MCF 10A (cell line): ENCODE measurements around the gene DCAF10. TPM values are rescaled to one million over a fixed set of nuclear protein-coding genes. Genes with fewer than 3 reads are reported as not detected.
A peak's percentile ranks its signal among the peaks of the same experiment; 100 is the strongest.

Experiments
- BruUV-seq: library from RNA; stranded (reverse); fragments of 400-500 nt; replicated peaks from 2 replicates; lab custom pipeline; 2021; lab: Mats Ljungman, UMichigan
- CTCF ChIA-PET: fragments of 300-600 bp; sonication (Branson Sonifier 250); formaldehyde crosslinking; extraction: SDS; loops from one replicate; lab custom pipeline; 2021; ENCODE audit warnings: antibody characterized with exemption, inconsistent platforms; lab: Yijun Ruan, JAX
- POLR2A ChIA-PET: fragments of 300-600, 350-650 bp; sonication (Branson Sonifier 250); formaldehyde crosslinking; extraction: SDS; loops from one replicate; lab custom pipeline; 2020; ENCODE audit warnings: antibody characterized with exemption, inconsistent platforms; lab: Yijun Ruan, JAX
- DNase-seq: peaks from one replicate; pipeline ENCODE4 v3.0.0-alpha.2; 2018; ENCODE audit not compliant: unreplicated experiment
- H3K27ac Mint-ChIP-seq: one replicate; pipeline ENCODE4 v1.8.0; 2022; ENCODE audit warnings: mild to moderate bottlenecking, low read depth, mixed read lengths; ENCODE audit not compliant: unreplicated experiment
- H3K27me3 Mint-ChIP-seq: one replicate; pipeline ENCODE4 v1.8.0; 2022; ENCODE audit warnings: mixed read lengths; ENCODE audit not compliant: insufficient read depth, unreplicated experiment
- H3K36me3 Mint-ChIP-seq: one replicate; pipeline ENCODE4 v1.8.0; 2022; ENCODE audit warnings: mild to moderate bottlenecking, moderate library complexity, mixed read lengths; ENCODE audit not compliant: insufficient read depth, unreplicated experiment
- H3K4me1 Mint-ChIP-seq: one replicate; pipeline ENCODE4 v1.8.0; 2022; ENCODE audit warnings: mixed read lengths; ENCODE audit not compliant: insufficient read depth, unreplicated experiment
- H3K4me3 Mint-ChIP-seq: one replicate; pipeline ENCODE4 v1.8.0; 2022; ENCODE audit warnings: mild to moderate bottlenecking, moderate library complexity, mixed read lengths; ENCODE audit not compliant: unreplicated experiment
- H3K9me3 Mint-ChIP-seq: one replicate; pipeline ENCODE4 v1.8.0; 2022; ENCODE audit warnings: mixed read lengths; ENCODE audit not compliant: unreplicated experiment
- intact Hi-C: fragments of 100-400 bp; cut with micrococcal nuclease; formaldehyde crosslinking; loops from 2 replicates; pipeline ENCODE4 v1.14.1; 2022
- total RNA-seq: library from RNA; stranded (reverse); gene quantifications from 2 replicates; pipeline ENCODE4 v1.2.3, GENCODE V29; 2022
- TF ChIP-seq, protein P1 (sequence below): fragments of 200-600 bp; IDR thresholded peaks from one replicate; pipeline ENCODE4 v1.8.0; 2022; ENCODE audit warnings: antibody characterized with exemption, mild to moderate bottlenecking; ENCODE audit not compliant: unreplicated experiment

Gene DCAF10
- total RNA-seq, 1 experiment from 2014 or later: 49.4 TPM

DNA sequence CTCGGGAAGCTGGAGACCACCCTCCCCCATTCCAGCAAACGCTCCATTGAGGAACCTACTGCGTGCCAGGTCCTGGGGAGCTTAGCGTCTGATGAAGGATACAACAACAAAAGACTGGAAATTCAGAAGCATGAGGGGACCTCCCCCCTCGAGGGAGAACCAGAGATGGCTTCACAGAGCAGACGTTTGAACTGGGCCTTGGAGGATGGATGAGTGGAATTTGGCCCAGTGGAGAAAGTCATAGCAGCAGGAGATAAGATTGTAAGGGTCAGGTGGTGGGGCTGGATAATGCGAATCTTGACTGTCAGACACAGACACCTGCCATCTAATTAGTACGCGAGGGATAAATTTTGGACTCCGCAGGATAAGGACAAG is 104.5 kb downstream of the DCAF10 start:
- Mint-ChIP-seq H3K4me3 (no peak overlapping the region), H3K36me3 (peaks cover 14% of the 10 kb centered on the region), H3K27me3 (no peaks in the 10 kb centered on the region), H3K4me1 (peaks cover 34% of the 10 kb centered on the region), H3K9me3 (no peaks in the 10 kb centered on the region), H3K27ac (peak overlapping the region; percentile 95)
- no peak for DNase-seq
- ChIA-PET CTCF (interaction anchor here (0.7 to 1.6 kb wide), 9 partner anchors 9 to 465 kb away, joined by 3 to 10 read pairs (median 3); no protein-coding TSS in a partner anchor), POLR2A (interaction anchor here (0.9 to 1.1 kb wide), 2 partner anchors 12 to 23 kb away, joined by 3 read pairs; no protein-coding TSS in a partner anchor)
- BruUV-seq: no TSS peak
- intact Hi-C loops: loop anchor here (2.0 to 10.0 kb wide), 2 partner anchors 420 to 458 kb away; partner anchors contain the start of gene POLR1E
- TF ChIP-seq, protein P1, sequence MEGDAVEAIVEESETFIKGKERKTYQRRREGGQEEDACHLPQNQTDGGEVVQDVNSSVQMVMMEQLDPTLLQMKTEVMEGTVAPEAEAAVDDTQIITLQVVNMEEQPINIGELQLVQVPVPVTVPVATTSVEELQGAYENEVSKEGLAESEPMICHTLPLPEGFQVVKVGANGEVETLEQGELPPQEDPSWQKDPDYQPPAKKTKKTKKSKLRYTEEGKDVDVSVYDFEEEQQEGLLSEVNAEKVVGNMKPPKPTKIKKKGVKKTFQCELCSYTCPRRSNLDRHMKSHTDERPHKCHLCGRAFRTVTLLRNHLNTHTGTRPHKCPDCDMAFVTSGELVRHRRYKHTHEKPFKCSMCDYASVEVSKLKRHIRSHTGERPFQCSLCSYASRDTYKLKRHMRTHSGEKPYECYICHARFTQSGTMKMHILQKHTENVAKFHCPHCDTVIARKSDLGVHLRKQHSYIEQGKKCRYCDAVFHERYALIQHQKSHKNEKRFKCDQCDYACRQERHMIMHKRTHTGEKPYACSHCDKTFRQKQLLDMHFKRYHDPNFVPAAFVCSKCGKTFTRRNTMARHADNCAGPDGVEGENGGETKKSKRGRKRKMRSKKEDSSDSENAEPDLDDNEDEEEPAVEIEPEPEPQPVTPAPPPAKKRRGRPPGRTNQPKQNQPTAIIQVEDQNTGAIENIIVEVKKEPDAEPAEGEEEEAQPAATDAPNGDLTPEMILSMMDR: no peak

DNA sequence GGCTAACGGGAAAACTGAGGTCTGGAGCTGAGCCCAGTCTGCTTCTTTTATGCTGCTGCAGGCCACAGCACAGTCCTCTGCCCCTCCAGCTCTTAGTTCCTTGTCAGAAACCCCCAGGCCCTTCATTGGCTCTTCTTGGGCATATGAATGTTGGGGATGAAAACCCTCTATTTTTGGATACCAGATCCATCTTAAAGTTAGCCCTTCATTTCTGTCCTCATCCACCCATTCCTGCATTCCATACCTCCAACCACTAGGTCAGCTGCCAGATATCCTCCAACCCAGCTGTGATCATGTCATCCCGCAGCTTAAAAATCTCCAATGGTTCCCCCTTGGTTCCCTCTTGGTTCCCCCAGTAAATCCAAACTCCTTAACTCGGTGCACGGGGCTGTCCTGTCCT is 105.2 kb downstream of the DCAF10 start:
- BruUV-seq: no TSS peak
- intact Hi-C loops: loop anchor here (2.0 to 10.0 kb wide), 2 partner anchors 421 to 457 kb away; partner anchors contain the start of gene POLR1E
- no peaks in the 10 kb centered on the region for H3K9me3 Mint-ChIP-seq
- peaks cover 34% of the 10 kb centered on the region for H3K4me1 Mint-ChIP-seq
- TF ChIP-seq, protein P1: no peak
- ChIA-PET CTCF (interaction anchor here (0.8 to 1.6 kb wide), 4 partner anchors 182 to 484 kb away, joined by 3 to 7 read pairs (median 5); no protein-coding TSS in a partner anchor), POLR2A (interaction anchor here (0.5 to 1.1 kb wide), 2 partner anchors 121 to 142 kb away, joined by 3 read pairs; partner anchors contain the start of gene EXOSC3)
- H3K36me3 Mint-ChIP-seq: peaks cover 8% of the 10 kb centered on the region
- no peak for DNase-seq
- no peaks in the 10 kb centered on the region for H3K27me3 Mint-ChIP-seq
- H3K27ac Mint-ChIP-seq: no peak overlapping the region
- H3K4me3 Mint-ChIP-seq: peak overlapping the region; percentile 36

DNA sequence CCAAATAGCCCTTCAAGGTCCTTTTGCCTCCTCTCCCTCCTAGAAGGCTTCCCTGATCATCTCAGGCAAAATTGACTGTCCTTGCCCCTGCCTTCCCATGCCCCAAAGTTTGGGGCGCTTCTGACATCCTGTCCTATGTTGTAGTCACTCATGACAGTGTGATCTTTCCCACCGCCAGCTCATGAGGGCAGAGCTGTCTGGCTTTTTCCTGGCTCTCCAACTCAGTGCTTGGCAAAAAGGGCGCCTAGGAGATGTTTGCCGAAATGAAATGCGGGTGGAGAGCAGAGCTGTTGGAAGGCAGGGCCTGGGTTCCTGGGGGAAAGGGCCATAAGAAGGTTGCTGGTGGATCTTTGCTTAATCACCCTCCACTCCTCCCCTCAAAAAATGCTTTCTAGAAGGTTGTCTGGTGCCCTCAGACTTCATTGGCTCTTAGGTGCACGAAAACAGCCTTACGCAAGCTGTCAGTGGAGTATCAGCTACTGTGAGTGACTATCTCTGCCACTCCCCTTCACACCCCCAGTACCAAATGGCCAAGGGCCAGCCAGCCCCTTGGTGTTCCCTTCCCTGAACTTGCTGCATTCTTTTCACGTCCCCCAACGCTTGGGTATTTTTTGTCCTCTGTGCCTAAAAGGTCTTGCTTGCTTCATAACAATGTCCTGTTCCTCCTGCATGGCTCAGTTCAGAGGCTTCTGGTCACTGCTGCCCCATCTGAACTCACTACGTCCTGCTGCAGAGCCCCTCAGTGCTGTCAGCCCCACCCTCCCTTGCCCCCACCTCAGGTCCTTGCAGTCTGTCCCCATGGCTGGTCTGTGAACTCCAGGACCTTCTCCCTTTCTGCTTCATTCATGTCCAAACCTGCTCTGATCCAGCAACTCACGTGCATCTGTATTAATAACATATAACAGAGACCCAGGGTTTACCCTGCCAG is 106.0 kb downstream of the DCAF10 start:
- H3K9me3 Mint-ChIP-seq: no peaks in the 10 kb centered on the region
- H3K27me3 Mint-ChIP-seq: no peaks in the 10 kb centered on the region
- H3K4me3 Mint-ChIP-seq: peak overlapping the region; percentile 36
- peaks cover 5% of the 10 kb centered on the region for H3K36me3 Mint-ChIP-seq
- BruUV-seq: no TSS peak
- POLR2A ChIA-PET: interaction anchor here (0.5 to 1.1 kb wide), 2 partner anchors 122 to 141 kb away, joined by 3 read pairs; partner anchors contain the start of gene EXOSC3
- CTCF ChIA-PET: interaction anchor here (0.5 to 1.1 kb wide), 3 partner anchors 142 to 739 kb away, joined by 3 to 4 read pairs (median 3); no protein-coding TSS in a partner anchor
- TF ChIP-seq, protein P1: no peak
- no peak overlapping the region for H3K27ac Mint-ChIP-seq
- intact Hi-C loops: loop anchor here (10.0 kb wide), 1 partner anchor 422 kb away; the partner anchor contains the start of gene POLR1E
- DNase-seq: no peak
- peaks cover 34% of the 10 kb centered on the region for H3K4me1 Mint-ChIP-seq

DNA sequence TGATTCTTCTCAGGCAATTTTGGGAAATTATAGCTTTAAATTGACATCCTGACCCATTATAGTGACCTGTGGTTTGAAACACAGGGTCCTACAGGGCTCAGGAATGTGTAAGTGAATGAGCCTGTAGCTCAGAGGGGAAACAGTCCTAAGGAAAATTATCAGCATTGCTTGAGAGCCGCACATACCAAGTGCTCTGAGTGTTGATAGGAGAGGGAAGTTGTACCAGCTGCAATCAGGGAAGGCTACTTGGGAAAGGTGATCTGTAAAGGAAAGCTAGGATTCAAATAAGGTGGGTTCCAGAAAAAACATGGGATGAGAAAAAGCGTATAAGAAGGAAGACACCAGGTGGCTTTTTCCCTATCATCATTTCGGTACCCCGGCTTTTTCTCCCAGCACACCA is 107.7 kb downstream of the DCAF10 start:
- H3K9me3 Mint-ChIP-seq: no peaks in the 10 kb centered on the region
- peaks cover 29% of the 10 kb centered on the region for H3K4me1 Mint-ChIP-seq
- BruUV-seq: no TSS peak
- no peaks in the 10 kb centered on the region for H3K27me3 Mint-ChIP-seq
- H3K27ac Mint-ChIP-seq: peak overlapping the region; percentile 51
- DNase-seq: no peak
- H3K36me3 Mint-ChIP-seq: peaks cover 5% of the 10 kb centered on the region
- ChIA-PET CTCF (interaction anchor here (0.6 to 1.8 kb wide), 14 partner anchors 10 to 1718 kb away, joined by 3 to 14 read pairs (median 3); no protein-coding TSS in a partner anchor), POLR2A (interaction anchor here (0.6 to 1.7 kb wide), 9 partner anchors 51 to 681 kb away, joined by 3 to 6 read pairs (median 3); partner anchors contain the start of genes DCAF10, EXOSC3 and SHB)
- intact Hi-C loops: loop anchor here (10.0 kb wide), 1 partner anchor 423 kb away; the partner anchor contains the start of gene POLR1E
- no peak overlapping the region for H3K4me3 Mint-ChIP-seq
- TF ChIP-seq, protein P1: no peak
